PC-9 (cell line): ENCODE measurements around the gene NCAPH2. TPM values are rescaled to one million over a fixed set of nuclear protein-coding genes. Genes with fewer than 3 reads are reported as not detected.

Experiments
- BruUV-seq: library from RNA; stranded (reverse); fragments of 400-500 nt; replicated peaks from 2 replicates; lab custom pipeline; 2021; lab: Mats Ljungman, UMichigan
- CTCF ChIA-PET: fragments of 300-600 bp; sonication (Branson Sonifier 250); formaldehyde crosslinking; loops from one replicate; lab custom pipeline; 2022; ENCODE audit warnings: antibody characterized with exemption; lab: Charles Lee
- POLR2A ChIA-PET: fragments of 300-600 bp; sonication (Branson Sonifier 250); formaldehyde crosslinking; loops from one replicate; lab custom pipeline; 2022; ENCODE audit warnings: antibody characterized with exemption; ENCODE audit not compliant: unreplicated experiment; lab: Charles Lee
- DNase-seq, 2 experiments: peaks; one replicate each; pipeline versions ENCODE4 v3.0.0 to v3.0.0-alpha.2; 2015 to 2022; ENCODE audit warnings: mixed read lengths in 1 of 2
- H2AFZ ChIP-seq: fragments of 200-600 bp; sonication (generic); 2 replicates; pipeline ENCODE4 v1.8.1; 2017; ENCODE audit warnings: antibody characterized with exemption
- H3F3A ChIP-seq: fragments of 200-600 bp; sonication (generic); 2 replicates; pipeline ENCODE4 v1.8.1; 2017; ENCODE audit warnings: antibody characterized with exemption, mild to moderate bottlenecking, low read depth; ENCODE audit not compliant: insufficient read depth
- H3K27ac ChIP-seq: fragments of 200-600 bp; sonication (generic); 2 replicates; pipeline ENCODE4 v1.6.1; 2016; ENCODE audit warnings: mixed run types
- H3K27me3 ChIP-seq: fragments of 200-600 bp; sonication (generic); 2 replicates; pipeline ENCODE4 v1.6.1; 2016; ENCODE audit warnings: low read depth, mixed run types; ENCODE audit not compliant: insufficient read depth
- H3K36me3 ChIP-seq: fragments of 200-600 bp; sonication (generic); 2 replicates; pipeline ENCODE4 v1.6.1; 2016; ENCODE audit warnings: low read depth, mixed run types
- H3K4me1 ChIP-seq: fragments of 200-600 bp; sonication (generic); replicated peaks from 2 replicates; pipeline ENCODE4 v1.6.1; 2016; ENCODE audit warnings: mixed run types; ENCODE audit not compliant: insufficient read depth
- H3K4me2 ChIP-seq: fragments of 200-600 bp; sonication (generic); 2 replicates; pipeline ENCODE4 v1.6.1; 2017; ENCODE audit warnings: mixed run types
- H3K4me3 ChIP-seq: fragments of 200-600 bp; sonication (generic); 2 replicates; pipeline ENCODE4 v1.6.1; 2016; ENCODE audit warnings: mixed run types
- H3K79me2 ChIP-seq: fragments of 200-600 bp; sonication (generic); 2 replicates; pipeline ENCODE4 v1.6.1; 2017; ENCODE audit warnings: low read depth, mixed run types
- H3K9me2 ChIP-seq: fragments of 200-600 bp; sonication (generic); 2 replicates; pipeline ENCODE4 v1.8.1; 2017; ENCODE audit warnings: mild to moderate bottlenecking; ENCODE audit not compliant: insufficient read depth
- H3K9me3 ChIP-seq: fragments of 200-600 bp; sonication (generic); 2 replicates; pipeline ENCODE4 v1.8.1; 2016; ENCODE audit warnings: low read depth; ENCODE audit not compliant: insufficient read depth
- H4K20me1 ChIP-seq: fragments of 200-600 bp; sonication (generic); 2 replicates; pipeline ENCODE4 v1.8.1; 2017; ENCODE audit not compliant: insufficient read depth
- CTCF ChIP-seq: fragments of 200-600 bp; sonication (generic); conservative IDR thresholded peaks from 2 replicates; pipeline ENCODE4 v1.6.1; 2017; ENCODE audit warnings: mixed run types, antibody characterized with exemption, mild to moderate bottlenecking, moderate library complexity
- EZH2 ChIP-seq: fragments of 200-600 bp; sonication (generic); IDR thresholded peaks from 2 replicates; pipeline ENCODE4 v1.8.0; 2017; ENCODE audit warnings: antibody characterized with exemption, low read depth
- intact Hi-C: fragments of 100-400 bp; cut with micrococcal nuclease; formaldehyde crosslinking; loops from one replicate; pipeline ENCODE4 v1.10.0; 2022; ENCODE audit not compliant: unreplicated experiment
- total RNA-seq: library from RNA; stranded (reverse); gene quantifications from 2 replicates; pipeline ENCODE4 v1.2.3, GENCODE V29; 2021

NCAPH2 gene
- total RNA-seq, 1 experiment from 2014 or later = 58.8 TPM

DNA sequence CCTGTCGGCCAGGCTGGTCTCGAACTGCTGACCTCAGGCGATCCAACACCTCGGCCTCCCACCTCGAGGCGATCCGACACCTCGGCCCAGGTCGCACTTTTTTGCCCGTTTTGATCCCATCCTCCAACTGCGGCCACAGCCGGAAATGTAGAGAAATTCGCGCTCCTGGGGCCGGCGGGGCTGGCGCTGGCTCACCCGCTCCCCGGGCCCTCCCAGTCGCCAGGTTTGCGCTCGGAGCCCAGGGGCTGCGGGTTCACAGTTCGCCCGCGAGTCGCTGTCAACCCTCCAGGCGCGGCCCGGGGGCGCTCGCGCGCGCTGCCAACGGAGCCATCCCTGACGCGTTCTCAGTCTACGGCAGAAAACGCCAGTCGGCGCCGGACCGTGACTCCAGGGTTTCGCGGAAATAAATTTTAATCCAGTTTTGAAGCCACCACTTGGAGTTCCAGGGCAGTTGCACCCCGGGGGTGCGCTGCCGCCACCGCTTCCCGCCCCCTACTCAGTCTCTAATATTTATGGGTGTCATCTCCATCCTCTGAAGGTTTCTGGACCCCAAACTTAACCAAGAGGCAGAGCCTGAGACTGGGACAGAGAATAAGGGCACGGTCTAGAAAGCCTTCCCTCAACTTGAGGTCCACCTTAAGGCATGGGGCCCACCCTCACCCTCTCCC is 36.2 kb downstream of the NCAPH2 start:
- Histone ChIP-seq H4K20me1 (no peaks in the 10 kb centered on the region), H3K27me3 (no peaks in the 10 kb centered on the region), H3K79me2 (no peaks in the 10 kb centered on the region), H3K27ac (peak overlapping the region; percentile 75), H3K9me3 (no peaks in the 10 kb centered on the region), H3K36me3 (no peaks in the 10 kb centered on the region), H3K4me1 (peaks cover 67% of the 10 kb centered on the region), H3K9me2 (no peaks in the 10 kb centered on the region), H3K4me3 (peak overlapping the region; percentile 30; the same call in 1 of the 2 replicates), H3K4me2 (peak overlapping the region; percentile 71), H3F3A (peaks cover 58% of the 10 kb centered on the region), H2AFZ (peak overlapping the region; percentile 69)
- no TSS peak for BruUV-seq
- intact Hi-C loops = no loop called here
- ChIA-PET CTCF (interaction anchor here (0.6 kb wide), 1 partner anchor 18 kb away, joined by 3 read pairs; no protein-coding TSS in a partner anchor), POLR2A (no interaction called here)
- TF ChIP-seq CTCF (peak; percentile 72), EZH2 (no peak)
- peak; percentile 74 to 82 for DNase-seq

DNA sequence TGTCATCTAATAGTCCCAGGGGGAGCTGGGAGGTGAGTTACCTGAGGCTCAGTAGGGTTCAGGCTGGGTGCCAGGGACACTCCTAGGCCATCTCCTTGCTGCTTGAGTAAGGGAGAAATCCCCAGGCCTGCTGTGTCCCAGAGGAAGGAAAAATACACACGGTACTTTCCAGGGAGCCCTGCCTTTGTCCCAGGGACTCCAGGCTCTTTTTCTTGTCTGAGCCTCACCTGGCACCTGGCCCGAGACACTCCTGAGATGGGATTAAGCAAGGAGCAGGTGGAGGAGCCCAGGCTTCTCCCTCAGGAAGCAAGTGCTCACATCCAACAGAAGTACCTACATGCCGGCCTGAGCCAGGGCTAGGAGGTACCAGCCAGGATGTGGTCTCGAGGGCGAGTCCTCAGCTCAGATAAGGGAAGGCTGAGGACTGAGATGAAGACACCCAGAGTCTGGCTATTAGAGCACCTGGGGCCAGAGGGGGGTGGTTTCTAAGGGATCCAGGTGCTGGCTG is 36.8 kb downstream of the NCAPH2 start:
- no peaks in the 10 kb centered on the region for H4K20me1 ChIP-seq
- H3K4me3 ChIP-seq = peak overlapping the region; percentile 30; the same call in 1 of the 2 replicates
- H3K9me3 ChIP-seq = no peaks in the 10 kb centered on the region
- H2AFZ ChIP-seq = peak overlapping the region; percentile 69
- DNase-seq = peak; percentile 38 to 59
- H3K79me2 ChIP-seq = no peaks in the 10 kb centered on the region
- ChIA-PET POLR2A (no interaction called here), CTCF (interaction anchor here (1.4 kb wide), 1 partner anchor 18 kb away, joined by 5 read pairs; the partner anchor contains the start of gene SYCE3)
- no TSS peak for BruUV-seq
- TF ChIP-seq CTCF (no peak), EZH2 (no peak)
- H3K27me3 ChIP-seq = no peaks in the 10 kb centered on the region
- intact Hi-C loops = no loop called here
- no peaks in the 10 kb centered on the region for H3K36me3 ChIP-seq
- peaks cover 62% of the 10 kb centered on the region for H3K4me1 ChIP-seq
- H3K9me2 ChIP-seq = no peaks in the 10 kb centered on the region
- H3K27ac ChIP-seq = peak overlapping the region; percentile 75
- H3K4me2 ChIP-seq = peak overlapping the region; percentile 71
- H3F3A ChIP-seq = peaks cover 53% of the 10 kb centered on the region

DNA sequence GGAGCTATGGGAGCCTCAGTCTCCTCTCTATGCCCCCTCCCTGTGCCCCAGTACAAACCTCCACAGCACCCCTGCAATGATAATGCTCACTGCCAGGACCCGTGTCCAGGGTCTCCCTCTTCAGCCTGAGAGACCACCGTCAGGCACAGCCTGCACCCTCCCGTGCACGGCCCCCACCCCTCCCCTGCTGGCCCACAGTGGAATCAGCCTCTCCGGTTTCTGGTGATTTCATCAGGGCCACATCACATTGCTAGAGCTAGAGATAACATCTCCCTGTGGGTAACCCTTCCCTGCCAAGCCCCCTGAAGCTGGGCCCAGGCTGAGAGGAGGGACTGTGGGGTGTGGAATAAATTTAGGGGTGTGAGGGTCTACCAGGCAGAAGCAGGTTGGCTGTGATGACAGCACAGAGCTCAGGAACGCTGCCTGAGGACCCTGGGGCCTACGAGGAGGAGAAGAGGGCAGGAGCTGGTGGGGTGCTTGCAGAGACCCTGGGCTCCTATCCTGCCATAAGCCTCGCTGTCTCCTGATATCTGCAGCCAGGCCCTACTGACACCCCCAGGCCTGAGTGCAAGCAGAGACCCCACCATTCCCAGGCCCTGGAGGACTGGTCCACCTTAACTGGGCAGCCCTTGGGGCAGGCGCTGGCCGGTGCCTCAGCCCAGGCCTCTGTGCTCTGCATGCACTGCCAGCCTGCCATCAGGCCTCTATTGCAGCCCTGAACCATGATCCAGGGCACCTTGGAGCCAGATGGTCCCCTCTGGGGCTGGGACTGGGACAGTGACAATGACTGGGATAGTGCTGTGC is 37.7 kb downstream of the NCAPH2 start, which contains the start of gene KLHDC7B:
Gene KLHDC7B (plus strand): TSS at position 378 of the 804 bp plus-strand sequence. CDS start 345 bp downstream, at position 723.
- Histone ChIP-seq H3K9me3 (no peaks in the 10 kb centered on the region), H3K4me2 (peak within 1 kb of the TSS; percentile 71), H2AFZ (peak within 1 kb of the TSS; percentile 69), H3K79me2 (no peaks in the 10 kb centered on the region), H4K20me1 (no peaks in the 10 kb centered on the region), H3K9me2 (no peaks in the 10 kb centered on the region), H3K27ac (peak within 1 kb of the TSS; percentile 75), H3K4me1 (peaks cover 53% of the 10 kb centered on the region), H3K27me3 (no peaks in the 10 kb centered on the region), H3K4me3 (peak within 1 kb of the TSS; percentile 30; the same call in 1 of the 2 replicates), H3K36me3 (no peaks in the 10 kb centered on the region), H3F3A (peaks cover 44% of the 10 kb centered on the region)
- ChIA-PET POLR2A (no interaction called here), CTCF (interaction anchor here (0.6 to 1.4 kb wide), 3 partner anchors 17 to 145 kb away, joined by 3 to 18 read pairs (median 5); partner anchors contain the start of gene SYCE3)
- BruUV-seq = no TSS peak
- no peak for TF ChIP-seq EZH2
- TF ChIP-seq CTCF = peak; percentile 52; the same call in 1 of the 2 replicates
- peak in 1 of 2 experiments; percentile 18 for DNase-seq
- intact Hi-C loops = no loop called here
